Lower lobe of right lung (tissue), 2 donors: ENCODE measurements around the gene PTPRN2. TPM values are rescaled to one million over a fixed set of nuclear protein-coding genes. Genes with fewer than 3 reads are reported as not detected.
"Not testable (repeated sequence)": the region's sequence is repeated elsewhere in the genome, so short reads cannot be mapped to it uniquely, and the experiment has no call there.

Source experiments
- ATAC-seq, 2 donors: fragments of 200-7000 bp; cut with Tn5 transposase; one replicate each; pipeline ENCODE4 v1.9.1; 2020 to 2022; ENCODE audit warnings: mild to moderate bottlenecking in 2 of 2, moderate library complexity in 2 of 2
- DNase-seq: peaks from one replicate; pipeline ENCODE4 v3.0.0-alpha.2; 2020
- H3K27ac ChIP-seq: fragments of 200-600 bp; one replicate; pipeline ENCODE4 v1.8.0; 2022
- H3K27me3 ChIP-seq: fragments of 200-600 bp; one replicate; pipeline ENCODE4 v1.8.0; 2022; ENCODE audit warnings: low read depth
- H3K36me3 ChIP-seq: fragments of 200-600 bp; one replicate; pipeline ENCODE4 v1.8.0; 2022; ENCODE audit warnings: mild to moderate bottlenecking
- H3K4me1 ChIP-seq: fragments of 200-600 bp; one replicate; pipeline ENCODE4 v1.8.0; 2022
- H3K4me3 ChIP-seq: fragments of 200-600 bp; one replicate; pipeline ENCODE4 v1.8.0; 2022; ENCODE audit warnings: mild to moderate bottlenecking
- H3K9me3 ChIP-seq: fragments of 200-600 bp; one replicate; pipeline ENCODE4 v1.8.0; 2022
- intact Hi-C: fragments of 100-400 bp; cut with DNase I; formaldehyde crosslinking; loops from one replicate; pipeline ENCODE4 v1.11.0; 2022
- total RNA-seq: library from RNA; stranded (reverse); fragmentation: NEBNext Ultra II Directional; extraction: Animal tissue kit (Norgen Biotek cat#: 25700); gene quantifications from one replicate; pipeline ENCODE4 v1.2.1, GENCODE V29; 2021
- TF ChIP-seq, protein P1 (sequence below): fragments of 200-600 bp; IDR thresholded peaks from one replicate; pipeline ENCODE4 v1.8.0; 2022; ENCODE audit warnings: antibody characterized with exemption, mild to moderate bottlenecking
- donor health status: DM: no; HTN: yes; CAD: no; lungs with severe emphysema.

Gene PTPRN2
- total RNA-seq, 1 donor from 2014 or later, result 6.8 TPM

DNA sequence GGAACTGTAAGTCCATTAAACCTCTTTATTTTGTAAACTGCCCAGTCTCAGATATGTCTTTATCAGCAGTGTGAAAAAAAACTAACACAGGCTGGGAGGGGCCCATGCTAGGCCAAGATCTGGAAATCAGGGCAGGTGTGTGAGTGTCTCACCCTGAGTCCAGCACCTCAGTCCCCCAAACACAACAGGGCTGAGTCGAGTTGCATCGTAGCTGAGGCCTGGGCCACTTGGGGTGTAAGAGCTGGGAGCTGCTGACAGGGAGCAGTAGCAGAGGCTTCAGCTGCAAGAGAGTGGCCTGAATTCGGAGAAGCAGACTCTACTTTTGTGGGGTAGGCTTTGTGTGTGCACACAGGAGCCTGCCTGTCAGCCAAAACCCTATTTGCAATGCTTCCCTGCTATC lies 553.1 kb downstream of the PTPRN2 start:
- ATAC-seq (no peak), DNase-seq (no peak)
- Histone ChIP-seq H3K36me3 (no peaks in the 10 kb centered on the region), H3K4me3 (no peak overlapping the region), H3K27me3 (no peaks in the 10 kb centered on the region), H3K9me3 (peaks cover 9% of the 10 kb centered on the region), H3K4me1 (no peaks in the 10 kb centered on the region), H3K27ac (no peak overlapping the region)
- TF ChIP-seq, protein P1, sequence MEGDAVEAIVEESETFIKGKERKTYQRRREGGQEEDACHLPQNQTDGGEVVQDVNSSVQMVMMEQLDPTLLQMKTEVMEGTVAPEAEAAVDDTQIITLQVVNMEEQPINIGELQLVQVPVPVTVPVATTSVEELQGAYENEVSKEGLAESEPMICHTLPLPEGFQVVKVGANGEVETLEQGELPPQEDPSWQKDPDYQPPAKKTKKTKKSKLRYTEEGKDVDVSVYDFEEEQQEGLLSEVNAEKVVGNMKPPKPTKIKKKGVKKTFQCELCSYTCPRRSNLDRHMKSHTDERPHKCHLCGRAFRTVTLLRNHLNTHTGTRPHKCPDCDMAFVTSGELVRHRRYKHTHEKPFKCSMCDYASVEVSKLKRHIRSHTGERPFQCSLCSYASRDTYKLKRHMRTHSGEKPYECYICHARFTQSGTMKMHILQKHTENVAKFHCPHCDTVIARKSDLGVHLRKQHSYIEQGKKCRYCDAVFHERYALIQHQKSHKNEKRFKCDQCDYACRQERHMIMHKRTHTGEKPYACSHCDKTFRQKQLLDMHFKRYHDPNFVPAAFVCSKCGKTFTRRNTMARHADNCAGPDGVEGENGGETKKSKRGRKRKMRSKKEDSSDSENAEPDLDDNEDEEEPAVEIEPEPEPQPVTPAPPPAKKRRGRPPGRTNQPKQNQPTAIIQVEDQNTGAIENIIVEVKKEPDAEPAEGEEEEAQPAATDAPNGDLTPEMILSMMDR, result no peak
- intact Hi-C loops, result no loop called here

DNA sequence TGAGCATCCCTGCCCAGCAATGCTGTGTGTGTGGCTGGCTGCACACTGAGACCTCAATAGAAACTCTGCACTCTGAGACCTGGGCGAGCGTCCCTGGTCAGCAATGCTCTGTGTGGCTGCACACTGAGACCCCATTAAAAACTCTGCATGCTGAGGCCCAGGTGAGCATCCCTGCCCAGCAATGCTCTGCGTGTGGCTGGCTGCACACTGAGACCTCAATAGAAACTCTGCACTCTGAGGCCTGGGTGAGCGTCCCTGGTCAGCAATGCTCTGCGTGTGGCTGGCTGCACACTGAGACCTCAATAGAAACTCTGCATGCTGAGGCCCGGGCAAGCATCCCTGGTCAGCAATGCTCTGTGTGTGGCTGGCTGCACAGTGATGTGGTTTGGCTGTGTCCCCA lies 553.7 kb downstream of the PTPRN2 start:
- not testable (repeated sequence) for DNase-seq

DNA sequence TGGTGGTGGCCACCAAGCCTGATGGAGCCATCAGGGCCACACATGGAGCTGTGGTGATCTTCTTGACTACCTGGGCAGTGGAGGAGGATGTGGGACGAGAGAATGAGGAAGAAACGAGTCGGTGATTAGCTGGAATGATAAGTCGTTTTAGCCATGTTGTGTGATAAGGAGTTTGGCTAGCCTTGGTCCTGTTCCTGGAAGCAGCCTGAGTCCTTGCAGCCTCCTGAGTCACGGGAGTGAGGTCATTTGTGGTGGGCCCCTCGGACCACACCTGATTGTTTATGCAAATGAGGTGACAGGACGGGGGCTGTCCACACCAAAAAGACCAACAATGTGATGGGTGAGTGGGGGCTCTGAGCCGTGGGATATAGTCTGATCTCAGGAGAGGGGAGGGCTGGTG lies 554.4 kb downstream of the PTPRN2 start:
- Histone ChIP-seq H3K4me3 (no peak overlapping the region), H3K36me3 (no peaks in the 10 kb centered on the region), H3K4me1 (no peaks in the 10 kb centered on the region), H3K27me3 (no peaks in the 10 kb centered on the region), H3K27ac (no peak overlapping the region), H3K9me3 (no peaks in the 10 kb centered on the region)
- no peak for DNase-seq
- no peak for ATAC-seq
- intact Hi-C loops, result no loop called here
- TF ChIP-seq, protein P1, result no peak

More for the DNA sequence above, 553.7 kb downstream of the PTPRN2 start:
- intact Hi-C loops, H3K4me3 ChIP-seq, H3K27me3 ChIP-seq, H3K4me1 ChIP-seq, H3K27ac ChIP-seq, ATAC-seq, H3K36me3 ChIP-seq, H3K9me3 ChIP-seq: not testable (repeated sequence)

- no peak for DNase-seq
- Histone ChIP-seq H3K27ac (no peak overlapping the region), H3K4me3 (no peak overlapping the region), H3K36me3 (no peaks in the 10 kb centered on the region), H3K9me3 (no peaks in the 10 kb centered on the region), H3K4me1 (no peaks in the 10 kb centered on the region), H3K27me3 (no peaks in the 10 kb centered on the region)
- ATAC-seq, result no peak
- TF ChIP-seq, protein P1, result no peak
- intact Hi-C loops, result no loop called here
Measured at GRCh38 chr7:158032561-158033115, 555.0 kb downstream of the PTPRN2 start.

GRCh38 chr7:158031867-158032308 lies 555.7 kb downstream of the PTPRN2 start:
- Histone ChIP-seq H3K27me3 (no peaks in the 10 kb centered on the region), H3K9me3 (no peaks in the 10 kb centered on the region), H3K36me3 (no peaks in the 10 kb centered on the region), H3K4me3 (no peak overlapping the region), H3K4me1 (no peaks in the 10 kb centered on the region), H3K27ac (no peak overlapping the region)
- intact Hi-C loops, result no loop called here
- ATAC-seq (no peak), DNase-seq (no peak)
- TF ChIP-seq, protein P1, result no peak

- H3K9me3 ChIP-seq, result no peaks in the 10 kb centered on the region
- no peak overlapping the region for H3K27ac ChIP-seq
- H3K27me3 ChIP-seq, result no peaks in the 10 kb centered on the region
- intact Hi-C loops, result no loop called here
- ATAC-seq (peak in 1 of 2 donors; percentile 7), DNase-seq (no peak)
- no peaks in the 10 kb centered on the region for H3K36me3 ChIP-seq
- no peaks in the 10 kb centered on the region for H3K4me1 ChIP-seq
- TF ChIP-seq, protein P1, result no peak
- H3K4me3 ChIP-seq, result no peak overlapping the region
Measured at GRCh38 chr7:158030566-158030965, 557.1 kb downstream of the PTPRN2 start.
